ENCODE data around the gene CTAGE9. TPM values are rescaled to one million over a fixed set of nuclear protein-coding genes. Genes with fewer than 3 reads are reported as not detected.

CTAGE9 gene
- total and polyA plus RNA-seq, 3 donors from 2014 or later: 3.7 to 10.3 (median 6.6) TPM

DNA sequence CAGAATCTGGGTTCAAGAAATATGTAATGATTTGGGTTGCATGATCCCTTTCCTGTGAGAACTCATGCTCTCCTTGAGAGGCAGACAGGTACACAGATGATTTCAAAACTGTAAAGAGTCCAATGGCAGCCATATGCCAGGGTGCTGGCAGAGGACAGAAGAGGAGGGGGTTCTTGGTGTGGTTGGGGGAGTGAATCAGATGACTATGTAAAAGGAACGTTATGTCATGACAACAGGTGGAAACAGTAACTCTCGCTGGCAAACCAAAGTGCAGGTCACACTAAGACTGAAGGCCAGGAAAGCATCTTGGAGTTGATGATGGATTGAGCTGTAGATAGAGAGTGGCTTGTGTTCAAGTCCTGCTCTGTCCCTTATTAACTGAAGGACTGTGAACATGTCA, 29.9 kb downstream of the CTAGE9 start:
- TF ChIP-seq, protein P1, sequence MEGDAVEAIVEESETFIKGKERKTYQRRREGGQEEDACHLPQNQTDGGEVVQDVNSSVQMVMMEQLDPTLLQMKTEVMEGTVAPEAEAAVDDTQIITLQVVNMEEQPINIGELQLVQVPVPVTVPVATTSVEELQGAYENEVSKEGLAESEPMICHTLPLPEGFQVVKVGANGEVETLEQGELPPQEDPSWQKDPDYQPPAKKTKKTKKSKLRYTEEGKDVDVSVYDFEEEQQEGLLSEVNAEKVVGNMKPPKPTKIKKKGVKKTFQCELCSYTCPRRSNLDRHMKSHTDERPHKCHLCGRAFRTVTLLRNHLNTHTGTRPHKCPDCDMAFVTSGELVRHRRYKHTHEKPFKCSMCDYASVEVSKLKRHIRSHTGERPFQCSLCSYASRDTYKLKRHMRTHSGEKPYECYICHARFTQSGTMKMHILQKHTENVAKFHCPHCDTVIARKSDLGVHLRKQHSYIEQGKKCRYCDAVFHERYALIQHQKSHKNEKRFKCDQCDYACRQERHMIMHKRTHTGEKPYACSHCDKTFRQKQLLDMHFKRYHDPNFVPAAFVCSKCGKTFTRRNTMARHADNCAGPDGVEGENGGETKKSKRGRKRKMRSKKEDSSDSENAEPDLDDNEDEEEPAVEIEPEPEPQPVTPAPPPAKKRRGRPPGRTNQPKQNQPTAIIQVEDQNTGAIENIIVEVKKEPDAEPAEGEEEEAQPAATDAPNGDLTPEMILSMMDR (IDR thresholded peaks at IDR 0.05): no peak
- no peak for TF ChIP-seq POLR2A (IDR thresholded peaks at IDR 0.05)
- H3K4me3 ChIP-seq: no peak overlapping the region
- DNase-seq: no peak
- 84 to 85% methylated on average over 2 of the region's 2 CpGs for WGBS, 2 donors
- H3K27me3 ChIP-seq: no peaks in the 10 kb centered on the region
- intact Hi-C loops (cut with DNase I; ENCODE audit: low total_unique reads): no loop called here
- no peaks in the 10 kb centered on the region for H3K36me3 ChIP-seq (ENCODE audit: low read depth, missing control alignments)
- H3K9me3 ChIP-seq: no peaks in the 10 kb centered on the region
- no peaks in the 10 kb centered on the region for H3K4me1 ChIP-seq
- H3K27ac ChIP-seq: no peak overlapping the region

DNA sequence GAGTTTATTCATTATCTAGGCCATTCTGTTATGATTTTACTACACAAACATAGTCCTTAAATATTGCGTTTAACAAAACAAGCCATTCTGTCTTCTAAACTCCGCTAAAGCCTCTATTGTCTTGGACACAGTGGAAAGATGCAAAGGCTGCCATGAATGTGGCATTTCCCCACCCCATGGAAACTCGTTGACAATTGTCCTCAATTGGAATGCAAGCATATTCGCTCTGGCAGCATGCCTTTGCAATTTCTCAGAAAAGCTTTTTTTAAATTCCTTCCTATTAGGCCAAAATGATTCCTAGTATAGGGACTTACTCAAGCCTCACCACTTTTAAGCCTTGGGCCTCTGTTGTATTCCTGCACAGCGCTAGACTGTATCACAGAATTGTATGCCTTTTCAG, 32.4 kb downstream of the CTAGE9 start:
- TF ChIP-seq, protein P1 (IDR thresholded peaks at IDR 0.05): no peak
- TF ChIP-seq POLR2A (IDR thresholded peaks at IDR 0.05): no peak
- no peak for DNase-seq
- Histone ChIP-seq H3K36me3 (ENCODE audit: low read depth, missing control alignments) (no peaks in the 10 kb centered on the region), H3K4me3 (no peak overlapping the region), H3K9me3 (no peaks in the 10 kb centered on the region), H3K27me3 (no peaks in the 10 kb centered on the region), H3K27ac (no peak overlapping the region), H3K4me1 (no peaks in the 10 kb centered on the region)
- intact Hi-C loops (cut with DNase I; ENCODE audit: low total_unique reads): no loop called here
- 84 to 85% methylated on average over 5 of the region's 5 CpGs for WGBS, 2 donors

DNA sequence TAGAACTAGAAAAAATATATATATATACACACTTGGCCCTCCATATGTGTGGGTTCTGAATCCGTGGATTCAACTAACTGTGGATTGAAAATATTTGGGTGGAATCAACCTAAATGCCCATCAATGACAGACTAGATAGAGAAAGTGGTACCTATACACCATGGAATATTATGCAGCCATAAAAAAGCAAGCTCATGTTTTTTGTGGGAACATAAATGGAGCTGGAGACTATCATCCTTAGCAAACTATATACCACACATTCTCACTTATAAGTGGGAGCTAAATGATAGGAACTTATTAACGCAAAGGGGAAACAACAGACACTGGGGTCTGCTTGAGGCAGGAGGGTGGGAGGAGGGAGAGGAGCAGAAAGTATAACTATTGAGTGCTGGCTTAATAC, 37.6 kb downstream of the CTAGE9 start:
- no peak for DNase-seq
- Histone ChIP-seq H3K27ac (no peak overlapping the region), H3K4me1 (no peaks in the 10 kb centered on the region), H3K27me3 (no peaks in the 10 kb centered on the region), H3K36me3 (ENCODE audit: low read depth, missing control alignments) (no peaks in the 10 kb centered on the region), H3K4me3 (no peak overlapping the region), H3K9me3 (no peaks in the 10 kb centered on the region)
- 94 to 96% methylated on average over 2 of the region's 2 CpGs for WGBS, 2 donors
- no peak for TF ChIP-seq POLR2A (IDR thresholded peaks at IDR 0.05)
- TF ChIP-seq, protein P1 (IDR thresholded peaks at IDR 0.05): no peak
- intact Hi-C loops (cut with DNase I; ENCODE audit: low total_unique reads): no loop called here

- Histone ChIP-seq H3K36me3 (ENCODE audit: low read depth, missing control alignments) (no peaks in the 10 kb centered on the region), H3K27ac (no peak overlapping the region), H3K27me3 (no peaks in the 10 kb centered on the region), H3K9me3 (no peaks in the 10 kb centered on the region), H3K4me3 (no peak overlapping the region), H3K4me1 (no peaks in the 10 kb centered on the region)
- intact Hi-C loops (cut with DNase I; ENCODE audit: low total_unique reads): no loop called here
- 61 to 71% methylated on average over 1 of the region's 1 CpG for WGBS, 2 donors
- DNase-seq: no peak
- TF ChIP-seq POLR2A (IDR thresholded peaks at IDR 0.05): no peak
- TF ChIP-seq, protein P1 (IDR thresholded peaks at IDR 0.05): no peak
These were observed 40.9 kb downstream of the CTAGE9 start for GRCh38 chr6:131669891-131670290.

DNA sequence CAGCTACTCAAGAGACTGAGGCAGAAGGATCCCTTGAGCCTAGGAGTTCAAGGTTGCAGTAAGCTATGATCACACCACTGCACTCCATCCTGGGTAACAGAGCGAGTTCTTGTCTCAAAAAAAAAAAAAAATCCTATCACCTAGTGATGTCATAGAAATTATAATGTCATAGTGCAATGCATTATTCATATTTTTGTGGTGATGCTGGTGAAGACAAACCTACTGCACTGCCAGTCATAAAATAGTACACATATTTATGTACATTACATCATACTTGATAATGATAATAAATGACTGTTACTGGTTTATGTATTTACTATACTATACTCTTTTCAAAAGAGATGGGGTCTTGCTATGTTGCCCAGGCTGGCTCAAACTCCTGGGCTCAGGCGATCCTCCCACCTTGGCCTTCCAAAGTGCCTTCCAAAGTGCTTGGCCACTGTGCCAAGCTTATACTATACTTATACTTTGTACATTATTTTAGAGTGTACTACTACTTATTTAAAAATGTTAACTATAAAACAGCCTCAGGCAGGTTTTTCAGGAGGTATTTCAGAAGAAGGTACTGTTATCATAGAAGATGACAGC, 47.1 kb downstream of the CTAGE9 start:
- H3K27me3 ChIP-seq: no peaks in the 10 kb centered on the region
- H3K9me3 ChIP-seq: no peaks in the 10 kb centered on the region
- TF ChIP-seq, protein P1 (IDR thresholded peaks at IDR 0.05): no peak
- no peak for TF ChIP-seq POLR2A (IDR thresholded peaks at IDR 0.05)
- 86 to 97% methylated on average over 2 of the region's 2 CpGs for WGBS, 2 donors
- no peaks in the 10 kb centered on the region for H3K4me1 ChIP-seq
- no peak for DNase-seq
- intact Hi-C loops (cut with DNase I; ENCODE audit: low total_unique reads): no loop called here
- no peak overlapping the region for H3K27ac ChIP-seq
- H3K36me3 ChIP-seq (ENCODE audit: low read depth, missing control alignments): no peaks in the 10 kb centered on the region
- no peak overlapping the region for H3K4me3 ChIP-seq

Measured in testis (tissue), 3 donors.